ENCODE measurements around the gene CENPV.
"Not testable (repeated sequence)": the region's sequence is repeated elsewhere in the genome, so short reads cannot be mapped to it uniquely, and the experiment has no call there.

CENPV gene

GRCh38 chr17:16353317-16354174 lies at the start of gene CENPV:
CENPV (minus strand) TSS chr17:16353469; CDS start chr17:16353436, 33 bp downstream.
- H3K4me3 ChIP-seq (ENCODE audit: low read depth, low read length): peak within 1 kb of the TSS; percentile 67
- DNase-seq (ENCODE audit: low read depth): peak; percentile 28
- TF ChIP-seq CTCF (conservative IDR thresholded peaks at IDR 0.05; ENCODE audit: low read depth, low read length): peak; percentile 4

DNA sequence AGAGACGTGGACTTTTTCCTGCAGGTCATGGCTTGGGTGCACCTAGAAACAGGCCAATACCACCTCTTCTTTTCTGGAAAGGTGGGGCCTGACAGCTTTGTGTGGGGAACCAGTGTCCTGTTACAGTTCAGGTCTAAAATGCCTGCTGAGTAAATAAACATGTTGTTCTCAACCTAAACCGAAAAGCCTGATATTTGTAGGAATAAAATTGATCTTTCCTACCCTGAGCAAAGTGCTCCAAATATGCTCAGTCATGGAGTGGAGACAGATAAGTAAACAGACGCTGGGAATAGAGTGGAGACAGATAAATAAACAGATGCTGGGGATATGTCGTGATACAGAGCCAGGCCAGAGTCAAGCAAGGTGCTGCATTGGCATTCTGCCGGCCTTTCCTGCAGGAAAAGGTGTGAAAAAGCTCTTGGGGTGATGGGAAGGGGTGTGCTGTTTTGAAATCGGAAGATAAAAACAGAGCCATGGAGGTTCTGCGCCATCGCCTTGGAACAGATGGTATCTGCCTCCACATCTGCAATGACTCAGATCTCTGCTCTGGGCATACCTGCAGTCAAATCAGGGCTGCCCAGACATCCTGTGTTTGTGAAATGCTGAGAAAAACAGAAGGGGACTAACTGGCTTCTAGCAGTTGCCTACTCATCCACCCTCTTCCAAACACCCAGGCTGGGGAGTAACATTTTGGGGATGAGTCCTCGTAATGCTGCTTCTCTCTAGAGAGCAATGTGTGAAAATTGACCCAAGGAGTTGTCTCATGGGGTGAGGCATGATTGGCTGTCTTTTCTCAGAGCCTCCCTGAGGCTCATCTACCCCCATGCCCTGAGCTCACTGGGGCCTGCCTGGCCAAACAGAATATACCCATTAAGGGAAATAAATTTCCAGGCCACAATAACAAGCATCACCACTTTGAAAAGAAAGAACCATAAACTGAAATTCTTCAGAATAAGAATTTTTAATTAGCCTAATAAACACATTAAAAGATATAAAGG lies 45.3 kb upstream of the CENPV start:
- H3K4me3 ChIP-seq (ENCODE audit: low read depth, low read length): no peak overlapping the region
- no peak for TF ChIP-seq CTCF (conservative IDR thresholded peaks at IDR 0.05; ENCODE audit: low read depth, low read length)
- no peak for DNase-seq (ENCODE audit: low read depth)

DNA sequence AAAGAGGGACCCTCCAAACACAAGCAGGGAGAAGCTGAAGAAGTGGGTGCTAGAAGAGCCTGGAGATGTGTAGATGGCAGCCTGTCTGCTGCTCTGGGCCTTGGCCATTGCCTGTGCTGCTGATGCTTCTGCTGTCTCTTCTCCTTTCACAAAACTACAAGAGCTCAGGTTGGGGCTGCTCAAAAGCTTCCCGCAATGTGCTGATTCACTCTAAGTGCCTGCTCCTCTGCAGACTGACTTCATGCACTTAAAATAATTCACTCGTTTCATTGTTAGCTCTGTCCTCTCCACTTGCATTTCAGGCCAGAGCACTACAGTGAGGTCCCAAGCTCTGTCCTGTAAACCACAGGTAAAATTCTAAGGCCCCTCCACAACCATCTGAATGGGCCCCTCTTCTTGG lies 43.4 kb upstream of the CENPV start:
- not testable (repeated sequence) for H3K4me3 ChIP-seq (ENCODE audit: low read depth, low read length); DNase-seq (ENCODE audit: low read depth)

- not testable (repeated sequence) for DNase-seq (ENCODE audit: low read depth)
Measured at GRCh38 chr17:16395887-16396286, 42.6 kb upstream of the CENPV start.

DNA sequence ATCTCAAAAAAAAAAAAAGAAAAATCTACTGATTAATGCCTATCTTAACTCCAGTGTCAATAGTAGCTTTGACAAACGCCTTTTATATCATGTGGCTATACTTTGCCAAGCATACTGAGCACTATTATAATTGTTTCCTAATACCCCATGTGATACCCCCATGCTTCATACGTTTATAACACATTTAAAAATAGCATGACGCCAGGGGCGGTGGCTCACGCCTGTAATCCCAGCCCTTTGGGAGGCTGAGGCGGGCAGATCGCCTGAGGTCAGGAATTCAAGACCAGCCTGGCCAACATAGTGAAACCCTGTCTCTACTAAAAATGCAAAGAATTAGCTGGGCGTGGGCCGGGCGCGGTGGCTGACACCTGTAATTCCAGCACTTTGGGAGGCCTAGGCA lies 39.2 kb upstream of the CENPV start:
- not testable (repeated sequence) for H3K4me3 ChIP-seq (ENCODE audit: low read depth, low read length); DNase-seq (ENCODE audit: low read depth)

More at GRCh38 chr17:16395887-16396286, 42.6 kb upstream of the CENPV start:
- H3K4me3 ChIP-seq (ENCODE audit: low read depth, low read length): not testable (repeated sequence)

DNA sequence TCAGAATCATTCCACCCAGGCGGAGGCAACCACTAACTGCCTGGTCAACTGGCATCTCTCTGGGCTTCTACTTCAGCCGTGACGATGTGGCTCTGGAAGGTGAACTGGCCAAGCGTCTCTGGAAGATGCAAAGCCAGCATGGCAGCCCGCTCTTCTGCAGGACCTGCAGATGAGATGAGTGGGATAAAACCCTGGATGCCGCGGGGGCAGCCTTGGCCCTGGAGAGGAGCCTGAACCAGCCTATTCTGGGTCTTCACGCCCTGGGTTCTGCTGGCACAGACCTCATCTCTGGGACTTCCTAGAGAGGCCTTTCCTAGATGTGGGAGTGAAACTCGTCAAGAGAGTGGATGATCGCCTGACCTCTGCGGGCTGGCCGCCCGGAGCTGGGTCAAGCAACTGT lies 38.2 kb upstream of the CENPV start:
- no peak for TF ChIP-seq CTCF (conservative IDR thresholded peaks at IDR 0.05; ENCODE audit: low read depth, low read length)
- no peak overlapping the region for H3K4me3 ChIP-seq (ENCODE audit: low read depth, low read length)
- DNase-seq (ENCODE audit: low read depth): no peak

DNA sequence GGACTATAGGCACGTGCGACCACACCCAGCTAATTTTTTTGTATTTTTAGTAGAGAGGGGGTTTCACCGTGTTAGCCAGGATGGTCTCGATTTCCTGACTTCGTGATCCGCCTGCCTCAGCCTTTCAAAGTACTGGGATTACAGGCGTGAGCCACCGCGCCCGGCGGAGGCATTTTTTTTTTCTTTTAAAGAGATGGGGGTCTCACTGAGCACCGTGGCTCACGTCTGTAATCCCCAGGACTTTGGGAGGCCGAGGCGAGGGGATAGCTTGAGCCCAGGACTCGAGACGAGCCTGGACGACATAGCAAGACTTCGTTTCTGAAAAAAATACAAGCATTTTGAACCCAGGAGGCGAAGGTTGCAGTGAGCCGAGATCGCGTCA lies 32.8 kb upstream of the CENPV start:
- DNase-seq (ENCODE audit: low read depth); H3K4me3 ChIP-seq (ENCODE audit: low read depth, low read length): not testable (repeated sequence)

DNA sequence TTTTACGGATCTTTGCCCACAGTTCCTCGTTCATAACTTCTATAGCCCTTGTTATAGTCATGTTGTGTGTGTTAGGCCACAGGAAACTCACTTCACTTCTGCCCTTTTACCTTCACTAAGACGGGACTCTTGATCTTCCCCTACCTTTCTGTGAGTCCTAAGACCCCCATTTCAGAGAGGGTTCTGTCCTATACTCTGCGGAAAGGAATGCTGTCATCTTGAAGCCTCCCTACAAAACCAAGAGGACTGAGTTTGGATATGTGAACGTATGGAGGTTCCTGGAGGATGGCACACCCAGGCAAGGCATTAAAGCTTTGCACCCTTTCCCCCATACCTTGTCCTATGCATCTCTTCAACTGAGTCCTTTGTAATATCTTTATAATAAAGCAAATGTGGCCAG lies 31.3 kb upstream of the CENPV start:
- no peak for DNase-seq (ENCODE audit: low read depth)
- H3K4me3 ChIP-seq (ENCODE audit: low read depth, low read length): no peak overlapping the region
- TF ChIP-seq CTCF (conservative IDR thresholded peaks at IDR 0.05; ENCODE audit: low read depth, low read length): no peak
